AG20443 (cell line): ENCODE results near the gene FAM222B.
"Not testable (repeated sequence)": the region's sequence is repeated elsewhere in the genome, so short reads cannot be mapped to it uniquely, and the experiment has no call there.

Source experiments
- DNase-seq: peaks from one replicate; pipeline ENCODE4 v3.0.0; 2012; ENCODE audit warnings: low spot score, mixed read lengths

FAM222B gene

DNA sequence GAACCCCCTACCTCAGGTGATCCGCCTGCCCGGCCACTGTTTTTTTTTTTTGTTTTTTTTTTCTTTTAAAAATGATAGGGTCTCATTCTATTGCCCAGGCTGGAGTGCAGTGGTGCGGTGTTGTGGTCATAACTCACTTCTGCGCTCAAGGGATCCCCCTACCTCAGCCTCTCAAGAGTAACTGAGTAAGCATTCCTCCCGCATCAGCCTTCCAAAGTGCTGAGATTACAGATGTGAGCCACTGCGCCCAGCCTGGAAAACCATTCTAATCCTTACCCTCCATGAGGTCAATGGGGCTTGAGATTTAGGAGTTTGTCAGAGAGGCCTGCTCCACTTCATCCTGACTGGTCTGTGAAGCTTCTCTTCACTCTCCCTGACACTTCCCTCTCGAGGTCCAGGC lies 24.7 kb upstream of the FAM222B start:
- DNase-seq = no peak

GRCh38 chr17:28865946-28866752 lies 23.6 kb upstream of the FAM222B start:
- DNase-seq = peak; percentile 33

DNA sequence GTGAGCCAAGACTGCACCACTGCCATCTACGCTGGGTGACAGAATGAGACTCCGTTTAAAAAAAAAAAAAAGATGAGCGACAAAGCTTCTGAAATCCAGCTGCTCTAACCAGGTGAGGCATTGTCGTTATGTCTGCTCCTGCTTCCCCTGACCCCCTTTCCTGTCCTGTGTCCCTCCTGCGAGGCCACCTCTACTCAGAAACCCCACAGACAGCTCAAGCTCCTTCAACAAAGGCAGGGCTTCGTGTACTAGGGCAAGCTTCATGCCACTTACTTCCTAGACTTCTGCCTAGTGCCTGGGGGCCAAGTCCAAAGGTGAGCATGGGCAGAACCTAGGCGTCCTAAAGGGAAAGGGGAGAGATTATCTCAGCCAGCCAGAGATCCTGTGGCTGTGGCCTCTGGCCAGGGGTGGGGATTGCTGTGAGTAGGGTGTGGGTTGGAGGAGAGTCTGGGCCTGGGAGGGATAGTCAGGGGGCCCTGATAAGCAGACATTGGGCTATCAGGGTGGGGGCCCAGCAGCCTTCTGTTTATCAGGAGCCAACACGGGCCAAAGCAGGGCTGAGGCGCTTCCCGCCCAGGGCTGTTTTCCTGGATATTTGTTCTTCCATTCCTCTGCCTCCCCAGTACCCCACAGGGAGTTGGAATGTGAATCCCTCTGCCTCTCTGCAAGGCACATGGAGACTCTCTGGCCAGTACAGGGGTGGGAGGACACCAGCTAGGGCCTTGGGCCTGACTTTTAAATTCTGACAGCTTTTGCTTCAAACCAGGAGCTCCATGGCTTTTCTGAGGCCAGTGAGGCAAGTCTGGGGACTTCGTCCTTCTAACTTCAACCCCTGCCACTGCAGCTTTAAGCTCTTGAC lies 22.6 kb upstream of the FAM222B start:
- DNase-seq = no peak

GRCh38 chr17:28863953-28864352 lies 21.4 kb upstream of the FAM222B start:
- no peak for DNase-seq

DNA sequence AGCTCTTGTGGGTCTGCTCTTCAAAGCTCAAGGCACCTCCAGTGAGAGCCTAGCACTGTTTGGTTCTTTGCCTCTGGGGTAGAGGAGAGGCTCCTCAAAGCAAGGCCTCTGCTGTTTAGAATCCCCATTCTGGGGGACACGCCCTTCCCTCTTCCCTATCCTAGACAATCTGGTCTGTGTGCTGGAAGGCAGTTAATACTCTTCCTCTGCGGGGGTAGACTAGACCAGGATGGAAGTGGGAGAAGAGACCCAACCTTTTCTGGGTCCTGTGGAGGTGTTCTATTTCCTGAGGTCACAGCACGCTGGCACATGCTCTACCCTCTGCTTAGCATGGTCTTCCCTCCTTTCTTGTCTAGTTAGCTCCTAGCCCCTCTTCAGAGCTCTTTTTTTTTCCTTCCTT lies 20.0 kb upstream of the FAM222B start:
- DNase-seq = no peak

DNA sequence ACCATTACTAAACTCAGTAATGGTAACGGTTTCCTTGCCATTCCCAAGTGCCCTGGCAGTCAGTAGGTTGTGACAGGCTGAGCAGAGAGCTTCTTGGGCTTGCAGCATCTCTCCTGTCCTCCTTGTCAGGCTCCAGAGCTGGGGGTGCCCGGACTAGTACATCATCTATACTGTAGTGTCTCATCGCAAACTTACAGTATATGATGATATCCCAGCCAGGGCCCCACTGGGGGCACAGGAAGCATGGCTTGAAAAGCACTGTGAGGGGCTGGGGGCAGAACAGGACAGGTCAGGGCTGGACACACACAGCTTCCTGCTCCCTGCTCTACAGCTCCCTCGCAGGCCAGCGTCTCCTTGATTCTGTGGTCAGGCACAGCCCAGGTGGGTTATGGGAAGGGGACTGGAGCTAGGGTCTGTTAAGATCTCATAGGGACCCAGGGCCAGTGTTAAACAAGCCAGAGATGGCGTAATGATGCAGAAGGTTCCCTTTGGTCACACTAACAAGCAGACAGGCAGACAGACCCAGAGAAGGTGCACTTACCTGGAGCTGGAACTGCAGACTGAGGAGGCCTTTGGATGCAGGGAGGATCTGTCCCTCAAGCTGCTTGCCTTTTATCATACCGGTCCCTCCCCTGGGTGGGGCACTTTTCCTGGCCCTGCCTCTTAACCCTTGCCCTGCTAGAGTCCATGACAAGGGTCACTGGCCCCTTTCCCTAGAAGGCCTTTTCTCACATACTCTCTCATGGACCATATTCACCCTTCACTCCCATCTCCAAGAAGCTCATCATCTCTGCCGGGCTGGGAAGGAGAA lies 19.0 kb upstream of the FAM222B start:
- DNase-seq = peak; percentile 4

DNA sequence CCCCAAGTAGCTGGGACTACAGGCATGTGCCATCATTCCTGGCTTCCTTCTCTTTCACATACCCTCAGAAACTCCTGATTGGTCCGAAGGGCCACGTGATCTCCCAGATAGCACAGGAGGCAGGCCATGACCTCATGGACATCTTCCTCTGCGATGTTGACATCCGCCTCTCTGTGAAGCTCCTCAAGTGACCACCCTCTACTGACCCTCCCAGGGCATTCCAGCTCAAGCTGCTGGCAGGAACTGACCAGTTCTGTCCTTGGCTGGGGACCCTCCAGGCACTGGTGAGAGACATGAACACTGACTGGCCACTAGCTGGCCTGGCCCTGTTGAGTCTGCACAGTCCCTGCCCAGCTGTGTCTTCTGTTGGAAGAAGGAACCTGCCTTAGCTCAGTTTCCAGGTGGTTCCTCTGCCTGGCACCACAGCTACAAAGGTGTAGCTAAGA lies 17.8 kb upstream of the FAM222B start:
- DNase-seq = no peak

DNA sequence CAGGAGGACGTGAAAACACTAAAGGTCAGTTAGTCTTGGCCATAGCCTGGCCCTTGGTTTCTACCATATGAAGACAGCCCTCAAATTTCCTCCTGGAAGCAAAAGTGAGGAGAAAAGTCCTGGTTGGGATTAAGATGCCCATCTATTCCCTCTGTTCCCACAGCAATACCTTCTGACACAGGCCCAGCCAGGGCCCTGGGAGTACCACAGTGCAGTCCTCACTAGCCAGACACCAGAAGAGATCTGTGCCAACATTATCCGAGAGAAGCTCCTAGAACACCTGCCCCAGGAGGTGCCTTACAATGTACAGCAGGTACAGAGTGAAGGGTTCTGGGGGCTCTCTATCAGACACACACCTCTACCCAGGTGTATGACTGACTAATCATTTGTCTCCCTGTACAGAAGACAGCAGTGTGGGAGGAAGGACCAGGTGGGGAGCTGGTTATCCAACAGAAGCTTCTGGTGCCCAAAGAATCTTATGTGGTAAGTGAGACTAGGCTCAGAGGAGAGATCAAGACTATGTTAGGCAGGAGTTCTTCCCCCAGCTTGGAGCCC lies 16.3 kb upstream of the FAM222B start:
- no peak for DNase-seq

DNA sequence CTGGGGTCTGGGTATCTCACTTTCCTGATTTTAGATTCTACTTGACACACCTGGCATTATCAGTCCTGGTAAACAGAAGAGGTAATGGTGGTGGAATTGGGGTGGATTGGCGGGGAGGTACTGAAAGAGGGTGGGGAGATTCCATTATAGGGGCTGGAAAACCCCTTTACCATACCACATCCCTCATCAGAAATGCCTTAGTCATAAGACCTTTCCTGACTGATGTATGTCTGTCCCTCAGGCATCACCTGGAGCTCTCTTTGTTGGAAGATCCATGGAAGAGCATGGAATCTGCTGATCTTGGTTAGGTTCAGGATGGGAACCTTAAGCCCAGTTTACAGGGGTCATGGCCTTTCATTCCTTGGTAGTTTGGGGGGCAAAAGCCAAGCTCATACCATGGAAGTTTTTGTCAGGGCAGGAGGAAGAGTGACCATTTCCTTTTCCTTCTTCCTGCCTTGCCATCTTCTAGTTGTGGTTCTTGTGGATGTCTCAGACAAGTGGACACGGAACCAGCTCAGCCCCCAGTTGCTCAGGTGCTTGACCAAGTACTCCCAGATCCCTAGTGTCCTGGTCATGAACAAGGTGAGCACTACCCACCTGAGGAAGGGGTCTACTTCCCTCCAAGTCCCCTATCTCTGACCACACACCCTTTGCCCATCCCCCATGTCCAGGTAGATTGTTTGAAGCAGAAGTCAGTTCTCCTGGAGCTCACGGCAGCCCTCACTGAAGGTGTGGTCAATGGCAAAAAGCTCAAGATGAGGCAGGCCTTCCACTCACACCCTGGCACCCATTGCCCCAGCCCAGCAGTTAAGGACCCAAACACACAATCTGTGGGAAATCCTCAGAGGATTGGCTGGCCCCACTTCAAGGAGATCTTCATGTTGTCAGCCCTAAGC lies 15.6 kb upstream of the FAM222B start:
- peak; percentile 4 for DNase-seq

DNA sequence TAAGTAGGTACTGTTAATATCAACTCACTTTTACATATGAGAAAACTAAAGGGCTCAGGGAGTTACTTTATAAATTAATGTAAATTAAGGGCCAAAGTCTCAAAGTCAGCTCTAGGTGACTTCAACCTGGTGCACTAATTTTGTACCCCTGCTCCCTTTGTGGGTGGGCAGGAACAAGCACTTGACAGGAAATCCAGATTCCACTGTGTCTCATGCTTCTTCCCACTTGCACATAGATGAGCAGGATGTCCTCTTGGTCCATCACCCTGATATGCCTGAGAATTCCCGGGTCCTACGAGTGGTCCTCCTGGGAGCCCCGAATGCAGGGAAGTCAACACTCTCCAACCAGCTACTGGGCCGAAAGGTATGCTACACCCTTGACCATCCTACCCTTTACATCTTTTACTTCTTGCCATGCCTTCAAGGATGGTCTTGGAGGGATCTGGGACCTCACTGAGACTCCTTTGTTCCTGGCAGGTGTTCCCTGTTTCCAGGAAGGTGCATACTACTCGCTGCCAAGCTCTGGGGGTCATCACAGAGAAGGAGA lies 13.5 kb upstream of the FAM222B start:
- no peak for DNase-seq

DNA sequence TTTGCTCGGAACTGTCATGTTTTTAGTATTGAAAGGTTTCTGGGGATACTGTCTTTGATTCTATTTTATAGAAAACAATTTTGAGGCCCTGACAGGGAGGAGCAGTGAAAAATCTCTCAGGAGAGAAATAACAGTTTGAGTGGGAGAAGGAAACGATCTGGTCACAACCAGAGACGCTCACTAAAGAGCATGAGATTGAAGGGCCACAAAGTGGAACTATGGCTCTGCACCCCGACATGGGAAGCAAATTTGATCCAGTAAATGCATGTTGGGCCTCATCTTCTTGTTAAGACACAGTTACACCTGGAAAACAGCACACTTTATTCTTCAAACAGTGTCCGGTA lies 12.7 kb upstream of the FAM222B start:
- DNase-seq = no peak

GRCh38 chr17:28854457-28855335 lies 12.1 kb upstream of the FAM222B start, which contains the start of gene ERAL1:
Gene ERAL1 (plus strand): TSS chr17:28855016. CDS start chr17:28855035, 19 bp downstream.
- DNase-seq = peak; percentile 96

GRCh38 chr17:28853295-28853694 lies 10.7 kb upstream of the FAM222B start:
- no peak for DNase-seq

GRCh38 chr17:28849281-28849680 lies 6.7 kb upstream of the FAM222B start:
- no peak for DNase-seq

DNA sequence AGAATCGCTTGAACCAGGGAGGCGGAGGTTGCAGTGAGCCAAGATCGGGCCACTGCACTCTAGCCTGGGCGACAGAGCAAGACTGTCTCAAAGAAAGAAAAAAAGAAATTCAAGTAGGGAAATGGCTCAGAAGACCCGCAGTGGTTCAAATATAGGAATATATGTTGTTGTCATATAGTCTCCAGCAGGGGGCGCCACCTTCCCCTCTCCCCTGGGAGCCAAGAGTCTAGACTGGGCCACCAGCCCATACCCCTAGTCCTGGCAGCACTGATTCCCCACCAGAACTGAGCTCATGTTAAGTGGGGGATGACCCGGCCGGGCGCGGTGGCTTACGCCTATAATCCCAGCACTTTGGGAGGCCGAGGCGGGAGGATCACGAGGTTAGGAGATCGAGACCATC lies 6.1 kb upstream of the FAM222B start:
- not testable (repeated sequence) for DNase-seq

GRCh38 chr17:28846699-28847098 lies 4.1 kb upstream of the FAM222B start:
- not testable (repeated sequence) for DNase-seq

GRCh38 chr17:28846231-28846630 lies 3.6 kb upstream of the FAM222B start:
- no peak for DNase-seq

- DNase-seq = no peak
These were observed 1.2 kb upstream of the FAM222B start for GRCh38 chr17:28843816-28844148.

- DNase-seq = no peak
These were observed 699 bp downstream of the FAM222B start for GRCh38 chr17:28841901-28842281.

DNA sequence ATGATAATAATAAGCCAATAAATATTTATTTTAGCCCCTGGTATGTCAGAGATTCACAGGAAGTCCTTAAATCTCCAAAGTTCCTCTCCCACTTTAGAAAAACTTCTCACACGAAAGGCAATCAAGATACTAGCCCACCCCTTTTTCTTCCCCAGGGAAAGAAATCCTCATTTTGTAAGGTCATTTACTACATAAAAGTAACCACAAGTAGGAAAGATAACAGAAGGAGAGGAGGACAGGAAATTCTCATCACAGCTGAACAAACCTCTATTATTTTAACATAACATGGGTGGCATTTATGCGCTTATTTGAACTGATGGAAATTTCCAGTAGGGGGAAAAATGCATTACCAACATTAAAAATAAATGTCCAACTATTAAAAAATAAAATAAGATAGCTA lies 3.4 kb downstream of the FAM222B start:
- DNase-seq = no peak
